GM23248 (cell line): ENCODE results near the gene DUSP1.

ENCODE experiments used
- EZH2 ChIP-seq: fragments of 200-600 bp; sonication (generic); IDR thresholded peaks from 2 replicates; pipeline ENCODE4 v1.6.1; 2018; ENCODE audit warnings: antibody characterized with exemption, mild to moderate bottlenecking; ENCODE audit not compliant: insufficient read depth, poor library complexity, severe bottlenecking
- EZH2phosphoT487 ChIP-seq: fragments of 200-600 bp; sonication (generic); IDR thresholded peaks from 2 replicates; pipeline ENCODE4 v1.6.1; 2018; ENCODE audit warnings: antibody characterized with exemption, moderate library complexity, mild to moderate bottlenecking, low read depth; ENCODE audit not compliant: insufficient read depth

GRCh38 chr5:172817664-172818063, 46.7 kb upstream of the DUSP1 start:
- TF ChIP-seq EZH2phosphoT487: no peak
- no peak for TF ChIP-seq EZH2
